ENCODE measurements around the gene PLCG1. TPM values are rescaled to one million over a fixed set of nuclear protein-coding genes. Genes with fewer than 3 reads are reported as not detected.

Gene PLCG1
- total RNA-seq, 2 donors from 2014 or later: 185 to 255 TPM

GRCh38 chr20:41192575-41192974 is 55.2 kb downstream of the PLCG1 start:
- Histone ChIP-seq H3K36me3 (no peaks in the 10 kb centered on the region), H3K27ac (no peak overlapping the region), H3K4me1 (ENCODE audit: control insufficient read depth in 1 of 2, low read depth in 2 of 2) (no peaks in the 10 kb centered on the region), H3K27me3 (replicated peaks; ENCODE audit: insufficient read depth) (no peaks in the 10 kb centered on the region), H3K9me3 (peaks cover 7% of the 10 kb centered on the region), H3K4me3 (no peak overlapping the region)
- ATAC-seq (ENCODE audit: insufficient number of reproducible peaks, low FRiP score, low read depth): no peak
- no peak for DNase-seq (ENCODE audit: low spot score)
- TF ChIP-seq, protein P1, sequence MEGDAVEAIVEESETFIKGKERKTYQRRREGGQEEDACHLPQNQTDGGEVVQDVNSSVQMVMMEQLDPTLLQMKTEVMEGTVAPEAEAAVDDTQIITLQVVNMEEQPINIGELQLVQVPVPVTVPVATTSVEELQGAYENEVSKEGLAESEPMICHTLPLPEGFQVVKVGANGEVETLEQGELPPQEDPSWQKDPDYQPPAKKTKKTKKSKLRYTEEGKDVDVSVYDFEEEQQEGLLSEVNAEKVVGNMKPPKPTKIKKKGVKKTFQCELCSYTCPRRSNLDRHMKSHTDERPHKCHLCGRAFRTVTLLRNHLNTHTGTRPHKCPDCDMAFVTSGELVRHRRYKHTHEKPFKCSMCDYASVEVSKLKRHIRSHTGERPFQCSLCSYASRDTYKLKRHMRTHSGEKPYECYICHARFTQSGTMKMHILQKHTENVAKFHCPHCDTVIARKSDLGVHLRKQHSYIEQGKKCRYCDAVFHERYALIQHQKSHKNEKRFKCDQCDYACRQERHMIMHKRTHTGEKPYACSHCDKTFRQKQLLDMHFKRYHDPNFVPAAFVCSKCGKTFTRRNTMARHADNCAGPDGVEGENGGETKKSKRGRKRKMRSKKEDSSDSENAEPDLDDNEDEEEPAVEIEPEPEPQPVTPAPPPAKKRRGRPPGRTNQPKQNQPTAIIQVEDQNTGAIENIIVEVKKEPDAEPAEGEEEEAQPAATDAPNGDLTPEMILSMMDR (IDR thresholded peaks at IDR 0.05): no peak

DNA sequence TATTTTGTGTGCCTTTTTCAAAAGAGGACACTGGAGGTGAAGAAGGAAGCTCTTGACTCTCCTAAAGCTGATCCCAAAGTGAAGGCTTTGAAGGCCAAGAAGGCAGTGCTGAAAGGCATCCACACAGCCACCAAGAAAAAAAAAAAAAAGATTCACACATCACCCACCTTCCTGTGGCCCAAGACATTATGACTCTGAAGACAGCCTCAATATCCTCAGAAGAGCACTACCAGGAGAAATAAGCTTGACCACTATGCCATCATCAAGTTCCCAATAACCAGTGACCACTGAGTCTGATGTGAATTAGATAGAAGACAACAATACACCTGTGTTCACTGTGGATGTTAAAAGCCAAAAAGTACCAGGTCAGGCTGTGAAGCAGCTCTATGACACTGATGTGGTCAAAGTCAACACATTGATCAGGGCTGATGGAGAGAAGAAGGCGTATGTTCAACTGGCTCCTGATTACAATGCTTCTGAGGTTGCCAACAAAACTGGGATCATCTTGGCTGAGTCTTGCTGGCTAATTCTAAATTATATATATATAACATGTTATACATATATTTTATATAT is 59.4 kb downstream of the PLCG1 start:
- no peak for DNase-seq (ENCODE audit: low spot score)
- Histone ChIP-seq H3K36me3 (no peaks in the 10 kb centered on the region), H3K4me1 (ENCODE audit: control insufficient read depth in 1 of 2, low read depth in 2 of 2) (no peaks in the 10 kb centered on the region), H3K27ac (no peak overlapping the region), H3K4me3 (no peak overlapping the region), H3K9me3 (peaks cover 6% of the 10 kb centered on the region), H3K27me3 (replicated peaks; ENCODE audit: insufficient read depth) (no peaks in the 10 kb centered on the region)
- ATAC-seq (ENCODE audit: insufficient number of reproducible peaks, low FRiP score, low read depth): no peak
- TF ChIP-seq, protein P1 (IDR thresholded peaks at IDR 0.05): no peak

GRCh38 chr20:41198443-41198842 is 61.1 kb downstream of the PLCG1 start:
- H3K36me3 ChIP-seq: no peaks in the 10 kb centered on the region
- H3K4me3 ChIP-seq: no peak overlapping the region
- ATAC-seq (ENCODE audit: insufficient number of reproducible peaks, low FRiP score, low read depth) (no peak), DNase-seq (ENCODE audit: low spot score) (no peak)
- peaks cover 3% of the 10 kb centered on the region for H3K9me3 ChIP-seq
- H3K4me1 ChIP-seq (ENCODE audit: control insufficient read depth in 1 of 2, low read depth in 2 of 2): no peaks in the 10 kb centered on the region
- no peak overlapping the region for H3K27ac ChIP-seq
- TF ChIP-seq, protein P1 (IDR thresholded peaks at IDR 0.05): no peak
- no peaks in the 10 kb centered on the region for H3K27me3 ChIP-seq (replicated peaks; ENCODE audit: insufficient read depth)

GRCh38 chr20:41200446-41201202 is 63.3 kb downstream of the PLCG1 start:
- DNase-seq (ENCODE audit: low spot score): no peak
- Histone ChIP-seq H3K27me3 (replicated peaks; ENCODE audit: insufficient read depth) (no peaks in the 10 kb centered on the region), H3K9me3 (peaks cover 3% of the 10 kb centered on the region), H3K4me3 (no peak overlapping the region), H3K27ac (no peak overlapping the region), H3K36me3 (peaks cover 11% of the 10 kb centered on the region), H3K4me1 (ENCODE audit: control insufficient read depth in 1 of 2, low read depth in 2 of 2) (no peaks in the 10 kb centered on the region)
- no peak for ATAC-seq (ENCODE audit: insufficient number of reproducible peaks, low FRiP score, low read depth)
- TF ChIP-seq, protein P1 (IDR thresholded peaks at IDR 0.05): no peak

DNA sequence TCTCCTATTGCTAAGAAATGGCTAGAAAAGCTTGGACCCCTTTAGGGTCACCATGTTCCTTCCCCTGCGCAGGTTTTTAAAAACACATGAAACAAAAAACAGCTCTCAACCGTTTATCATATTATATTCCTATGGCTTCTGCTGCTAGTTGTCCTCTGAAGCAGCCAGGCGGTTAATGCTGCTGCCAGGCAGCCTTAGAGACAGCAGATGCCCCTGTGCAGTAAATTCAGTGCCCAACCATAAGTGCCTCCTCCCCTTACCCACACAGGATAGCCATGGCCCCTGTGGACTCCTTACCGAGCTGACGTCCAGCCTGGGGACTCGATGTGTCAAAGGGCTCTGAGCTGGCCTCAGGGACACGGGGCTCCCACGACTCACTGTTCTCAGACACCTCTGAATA is 64.4 kb downstream of the PLCG1 start:
- Histone ChIP-seq H3K27ac (no peak overlapping the region), H3K36me3 (peaks cover 11% of the 10 kb centered on the region), H3K9me3 (peaks cover 3% of the 10 kb centered on the region), H3K27me3 (replicated peaks; ENCODE audit: insufficient read depth) (no peaks in the 10 kb centered on the region), H3K4me3 (no peak overlapping the region), H3K4me1 (ENCODE audit: control insufficient read depth in 1 of 2, low read depth in 2 of 2) (no peaks in the 10 kb centered on the region)
- TF ChIP-seq, protein P1 (IDR thresholded peaks at IDR 0.05): no peak
- DNase-seq (ENCODE audit: low spot score): no peak
- ATAC-seq (ENCODE audit: insufficient number of reproducible peaks, low FRiP score, low read depth): no peak

Measured in thoracic aorta (tissue), 2 donors.